ENCODE data around the gene STK32C.

DNA sequence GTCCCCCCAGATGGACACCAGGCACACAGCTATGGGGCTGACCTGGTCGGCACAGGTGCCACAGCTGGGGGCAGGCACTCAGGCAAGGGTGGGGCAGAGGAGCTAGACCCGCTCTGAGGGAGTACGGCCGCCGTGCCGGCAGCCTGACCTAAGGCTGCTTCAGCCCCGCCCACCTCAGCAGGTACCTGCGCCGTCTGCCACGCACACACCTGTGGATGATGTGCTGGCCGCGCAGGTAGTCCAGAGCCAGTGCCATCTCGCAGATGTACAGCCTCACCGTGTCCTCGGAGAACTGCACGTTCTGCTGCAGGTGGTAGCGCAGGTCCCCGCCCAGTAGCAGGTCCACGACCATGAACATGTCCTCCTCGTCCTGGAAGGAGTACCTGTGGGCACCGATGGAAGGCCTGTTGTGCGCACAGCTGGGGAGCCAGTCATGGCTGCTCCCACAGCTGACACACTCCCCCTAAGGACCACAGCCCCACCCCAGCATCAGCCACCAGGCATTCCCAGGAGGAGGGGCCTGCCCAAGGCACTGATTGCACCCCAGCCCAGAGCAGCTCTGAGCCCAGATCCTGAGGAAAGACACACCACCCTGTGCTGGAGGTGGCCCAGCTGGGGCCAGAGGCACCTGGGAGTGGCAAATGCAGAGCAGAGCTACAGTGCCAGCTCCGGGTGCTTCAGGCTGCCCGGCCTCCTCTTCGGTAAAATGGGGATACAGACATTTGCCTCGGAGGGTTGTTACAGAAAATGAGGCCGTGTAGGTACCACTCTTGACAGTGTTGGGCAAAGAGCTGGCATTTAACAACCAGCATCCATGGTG is 81.0 kb downstream of the STK32C start:
- TF ChIP-seq, protein P1, sequence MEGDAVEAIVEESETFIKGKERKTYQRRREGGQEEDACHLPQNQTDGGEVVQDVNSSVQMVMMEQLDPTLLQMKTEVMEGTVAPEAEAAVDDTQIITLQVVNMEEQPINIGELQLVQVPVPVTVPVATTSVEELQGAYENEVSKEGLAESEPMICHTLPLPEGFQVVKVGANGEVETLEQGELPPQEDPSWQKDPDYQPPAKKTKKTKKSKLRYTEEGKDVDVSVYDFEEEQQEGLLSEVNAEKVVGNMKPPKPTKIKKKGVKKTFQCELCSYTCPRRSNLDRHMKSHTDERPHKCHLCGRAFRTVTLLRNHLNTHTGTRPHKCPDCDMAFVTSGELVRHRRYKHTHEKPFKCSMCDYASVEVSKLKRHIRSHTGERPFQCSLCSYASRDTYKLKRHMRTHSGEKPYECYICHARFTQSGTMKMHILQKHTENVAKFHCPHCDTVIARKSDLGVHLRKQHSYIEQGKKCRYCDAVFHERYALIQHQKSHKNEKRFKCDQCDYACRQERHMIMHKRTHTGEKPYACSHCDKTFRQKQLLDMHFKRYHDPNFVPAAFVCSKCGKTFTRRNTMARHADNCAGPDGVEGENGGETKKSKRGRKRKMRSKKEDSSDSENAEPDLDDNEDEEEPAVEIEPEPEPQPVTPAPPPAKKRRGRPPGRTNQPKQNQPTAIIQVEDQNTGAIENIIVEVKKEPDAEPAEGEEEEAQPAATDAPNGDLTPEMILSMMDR (IDR thresholded peaks at IDR 0.05; ENCODE audit: insufficient read depth, low read depth, low read length): no peak
- no peak for TF ChIP-seq EZH2 (IDR thresholded peaks at IDR 0.05; ENCODE audit: insufficient read depth, low read length)
